Spleen (tissue), 7 donors: Measurements from ENCODE around the gene PAK6.

Experiments
- CTCF ChIP-seq, 11 experiments: fragments of 200-600 bp in 7 of 11; fragments of 450-650 bp in 4 of 11; sonication (generic) in 4 of 11; IDR thresholded peaks in 8 of 11; conservative IDR thresholded peaks in 3 of 11; 1 replicate in 7 of 11; 2 replicates in 4 of 11; pipeline versions ENCODE4 v1.4.0 to v1.8.0; 2016 to 2021; ENCODE audit warnings: antibody characterized with exemption in 11 of 11, inconsistent platforms in 4 of 11, mild to moderate bottlenecking in 1 of 11
- POLR2AphosphoS5 ChIP-seq, 3 donors: sonication (generic); formaldehyde crosslinking; IDR thresholded peaks; one replicate each; pipeline ENCODE4 v1.5.1; 2017; ENCODE audit warnings: antibody characterized with exemption in 3 of 3
- donor health status: DM: no; HTN: no; CAD: no; lungs with moderate emphysema.
- donor health status: DM: no; HTN: no; CAD: no.
- donor health status: DM: no; HTN: no; CAD: no.

GRCh38 chr15:40281057-40281800 is 42.4 kb downstream of the PAK6 start:
- TF ChIP-seq CTCF (IDR thresholded peaks at IDR 0.05 in 8 of 11, conservative IDR thresholded peaks at IDR 0.05 in 3 of 11) (no peak), POLR2AphosphoS5 (IDR thresholded peaks at IDR 0.05) (no peak)
